Left lung (tissue), 10 donors: ENCODE measurements around the gene PRSS3. TPM values are rescaled to one million over a fixed set of nuclear protein-coding genes. Genes with fewer than 3 reads are reported as not detected.
"Not testable (repeated sequence)": the region's sequence is repeated elsewhere in the genome, so short reads cannot be mapped to it uniquely, and the experiment has no call there.

Experiments used
- ATAC-seq: fragments of 200-7000 bp; cut with Tn5 transposase; one replicate; pipeline ENCODE4 v1.9.1; 2020; ENCODE audit warnings: moderate library complexity
- DNase-seq, 4 donors: peaks; one replicate each; pipeline ENCODE4 v3.0.0-alpha.2; 2013 to 2020
- H3K27ac ChIP-seq, 2 donors: fragments of 200-600 bp; sonication (generic) in 1 of 2; one replicate each; pipeline versions ENCODE4 v1.5.0 to v1.8.0; 2020 to 2021
- H3K27me3 ChIP-seq, 2 donors: fragments of 200-600 bp; sonication (generic) in 1 of 2; one replicate each; pipeline versions ENCODE4 v1.5.0 to v1.8.0; 2020 to 2021
- H3K36me3 ChIP-seq, 2 donors: fragments of 200-600 bp; sonication (generic) in 1 of 2; one replicate each; pipeline versions ENCODE4 v1.5.0 to v1.8.0; 2020 to 2021
- H3K4me1 ChIP-seq, 2 donors: fragments of 200-600 bp; one replicate each; pipeline ENCODE4 v1.8.0; 2021
- H3K4me3 ChIP-seq, 2 donors: fragments of 200-600 bp; sonication (generic) in 1 of 2; one replicate each; pipeline versions ENCODE4 v1.5.0 to v1.8.0; 2020 to 2021; ENCODE audit warnings: mild to moderate bottlenecking in 1 of 2
- H3K9me3 ChIP-seq, 2 donors: fragments of 200-600 bp; sonication (generic) in 1 of 2; one replicate each; pipeline versions ENCODE4 v1.5.0 to v1.8.0; 2020 to 2021
- intact Hi-C, 2 donors: fragments of 100-400 bp; cut with DNase I; formaldehyde crosslinking; loops; one replicate each; pipeline versions ENCODE4 v1.11.2 to v1.14.2; 2022
- polyA plus RNA-seq, 6 donors: library from polyadenylated mRNA; unstranded; fragments of 120-200 nt; gene quantifications; one replicate each; pipeline ENCODE4 v1.2.1, GENCODE V29; 2013; ENCODE audit not compliant: insufficient read length in 6 of 6
- total RNA-seq, 2 donors: library from RNA; stranded (reverse); fragmentation: NEBNext Ultra II Directional; extraction: Animal tissue kit (Norgen Biotek cat#: 25700); gene quantifications; one replicate each; pipeline ENCODE4 v1.2.1, GENCODE V29; 2021
- TF ChIP-seq, protein P1 (sequence below), 2 donors: fragments of 200-600 bp; sonication (generic) in 1 of 2; IDR thresholded peaks; one replicate each; pipeline versions ENCODE4 v1.5.0 to v1.8.0; 2021; ENCODE audit warnings: antibody characterized with exemption in 2 of 2
- donor health status: DM: no; HTN: yes; CAD: no.
- donor health status: DM: no; HTN: no; CAD: no.

PRSS3 gene
- total and polyA plus RNA-seq, 8 donors: 0.34 to 0.53 (median 0.45) TPM; not detected in 5

DNA sequence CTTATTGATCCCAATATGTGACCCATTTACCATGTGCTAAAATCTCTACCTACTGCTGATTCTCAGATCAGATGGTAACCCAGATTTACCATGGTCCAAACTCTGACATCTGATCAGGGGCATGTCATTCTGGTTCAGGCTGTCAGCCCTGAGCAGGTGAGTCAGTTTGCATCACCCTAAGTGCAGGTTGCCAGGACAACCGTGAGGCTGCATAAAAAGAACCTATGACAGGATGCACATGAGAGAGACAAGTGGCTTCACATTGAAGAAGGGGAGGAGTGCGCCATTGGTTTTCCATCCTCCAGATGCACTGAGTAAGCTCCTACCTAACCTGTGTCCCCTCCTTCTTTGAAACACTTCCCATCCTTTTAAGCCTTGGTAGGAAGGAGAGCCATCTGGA is 801 bp upstream of the PRSS3 start:
- TF ChIP-seq, protein P1, sequence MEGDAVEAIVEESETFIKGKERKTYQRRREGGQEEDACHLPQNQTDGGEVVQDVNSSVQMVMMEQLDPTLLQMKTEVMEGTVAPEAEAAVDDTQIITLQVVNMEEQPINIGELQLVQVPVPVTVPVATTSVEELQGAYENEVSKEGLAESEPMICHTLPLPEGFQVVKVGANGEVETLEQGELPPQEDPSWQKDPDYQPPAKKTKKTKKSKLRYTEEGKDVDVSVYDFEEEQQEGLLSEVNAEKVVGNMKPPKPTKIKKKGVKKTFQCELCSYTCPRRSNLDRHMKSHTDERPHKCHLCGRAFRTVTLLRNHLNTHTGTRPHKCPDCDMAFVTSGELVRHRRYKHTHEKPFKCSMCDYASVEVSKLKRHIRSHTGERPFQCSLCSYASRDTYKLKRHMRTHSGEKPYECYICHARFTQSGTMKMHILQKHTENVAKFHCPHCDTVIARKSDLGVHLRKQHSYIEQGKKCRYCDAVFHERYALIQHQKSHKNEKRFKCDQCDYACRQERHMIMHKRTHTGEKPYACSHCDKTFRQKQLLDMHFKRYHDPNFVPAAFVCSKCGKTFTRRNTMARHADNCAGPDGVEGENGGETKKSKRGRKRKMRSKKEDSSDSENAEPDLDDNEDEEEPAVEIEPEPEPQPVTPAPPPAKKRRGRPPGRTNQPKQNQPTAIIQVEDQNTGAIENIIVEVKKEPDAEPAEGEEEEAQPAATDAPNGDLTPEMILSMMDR (IDR thresholded peaks at IDR 0.05): no peak
- no peak overlapping the region for H3K27ac ChIP-seq
- DNase-seq (no peak), ATAC-seq (no peak)
- no peaks in the 10 kb centered on the region for H3K9me3 ChIP-seq
- no peaks in the 10 kb centered on the region for H3K27me3 ChIP-seq
- no peak overlapping the region for H3K4me3 ChIP-seq
- intact Hi-C loops: no loop called here
- H3K4me1 ChIP-seq: no peaks in the 10 kb centered on the region
- H3K36me3 ChIP-seq: no peaks in the 10 kb centered on the region

DNA sequence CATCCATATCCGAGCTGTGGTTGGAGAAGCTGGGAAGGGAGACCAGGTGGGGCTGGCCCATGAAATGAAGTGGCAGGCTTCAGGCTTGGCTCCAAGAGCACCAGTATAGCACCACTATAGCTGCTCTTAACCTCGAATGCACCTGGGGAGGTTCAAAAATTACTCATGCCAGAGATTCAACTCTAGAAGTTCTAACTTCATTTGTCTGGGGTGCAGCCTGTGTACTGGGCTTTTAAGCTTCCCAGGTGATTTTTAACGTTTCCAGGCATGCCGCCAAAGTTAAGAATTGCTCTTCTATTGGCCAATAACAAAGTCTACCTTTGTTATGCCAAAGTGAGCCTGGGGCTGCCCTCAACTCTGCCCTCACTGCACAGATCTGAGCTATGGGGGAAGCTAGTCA is 458 bp downstream of the PRSS3 start:
- no peaks in the 10 kb centered on the region for H3K27me3 ChIP-seq
- DNase-seq: peak in 1 of 4 donors; percentile 50
- intact Hi-C loops: no loop called here
- TF ChIP-seq, protein P1 (IDR thresholded peaks at IDR 0.05): no peak
- no peak overlapping the region for H3K27ac ChIP-seq
- no peaks in the 10 kb centered on the region for H3K4me1 ChIP-seq
- no peaks in the 10 kb centered on the region for H3K9me3 ChIP-seq
- H3K4me3 ChIP-seq: no peak overlapping the region
- peak; percentile 90 for ATAC-seq
- H3K36me3 ChIP-seq: no peaks in the 10 kb centered on the region

- DNase-seq, H3K36me3 ChIP-seq, ATAC-seq, H3K27ac ChIP-seq, H3K4me3 ChIP-seq, H3K27me3 ChIP-seq, H3K9me3 ChIP-seq, intact Hi-C loops, H3K4me1 ChIP-seq: not testable (repeated sequence)
These were observed 1.3 kb downstream of the PRSS3 start for GRCh38 chr9:33796679-33797078.

- no peaks in the 10 kb centered on the region for H3K27me3 ChIP-seq
- H3K4me3 ChIP-seq: no peak overlapping the region
- H3K4me1 ChIP-seq: no peaks in the 10 kb centered on the region
- TF ChIP-seq, protein P1 (IDR thresholded peaks at IDR 0.05): no peak
- H3K36me3 ChIP-seq: no peaks in the 10 kb centered on the region
- H3K9me3 ChIP-seq: no peaks in the 10 kb centered on the region
- intact Hi-C loops: no loop called here
- no peak for ATAC-seq
- H3K27ac ChIP-seq: no peak overlapping the region
- no peak for DNase-seq
These were observed 2.5 kb downstream of the PRSS3 start for GRCh38 chr9:33797837-33798236.

GRCh38 chr9:33798545-33798944 is 3.2 kb downstream of the PRSS3 start:
- H3K9me3 ChIP-seq: no peaks in the 10 kb centered on the region
- no peaks in the 10 kb centered on the region for H3K4me1 ChIP-seq
- H3K27me3 ChIP-seq: no peaks in the 10 kb centered on the region
- intact Hi-C loops: no loop called here
- DNase-seq (no peak), ATAC-seq (no peak)
- H3K36me3 ChIP-seq: no peaks in the 10 kb centered on the region
- H3K27ac ChIP-seq: no peak overlapping the region
- no peak overlapping the region for H3K4me3 ChIP-seq
- TF ChIP-seq, protein P1 (IDR thresholded peaks at IDR 0.05): no peak

GRCh38 chr9:33799928-33800704 is 4.8 kb downstream of the PRSS3 start:
- DNase-seq (no peak), ATAC-seq (no peak)
- Histone ChIP-seq H3K4me3 (no peak overlapping the region), H3K4me1 (no peaks in the 10 kb centered on the region), H3K27ac (no peak overlapping the region), H3K9me3 (no peaks in the 10 kb centered on the region), H3K27me3 (no peaks in the 10 kb centered on the region), H3K36me3 (no peaks in the 10 kb centered on the region)
- TF ChIP-seq, protein P1 (IDR thresholded peaks at IDR 0.05): no peak
- intact Hi-C loops: no loop called here
